Measurements from ENCODE around the gene SPACA6. TPM values are rescaled to one million over a fixed set of nuclear protein-coding genes. Genes with fewer than 3 reads are reported as not detected.

SPACA6 gene
- polyA plus RNA-seq, 3 donors: 0.99 to 5.1 (median 2.4) TPM

GRCh38 chr19:51686171-51686570 is 7.0 kb upstream of the SPACA6 start:
- Mint-ChIP-seq H3K4me3 (peak overlapping the region in 1 of 2 donors; percentile 59), H3K4me1 (peaks cover 31% of the 10 kb centered on the region), H3K27me3 (ENCODE audit: low read depth in 3 of 3) (peaks cover 51 to 71% (median 53%) of the 10 kb centered on the region in 3 donors), H3K9me3 (peaks cover 4 to 19% (median 14%) of the 10 kb centered on the region in 7 donors), H3K27ac (no peak overlapping the region), H3K36me3 (peaks cover 3 to 8% of the 10 kb centered on the region in 2 donors)
- Histone ChIP-seq H3K4me1 (ENCODE audit: control insufficient read depth in 1 of 2, insufficient read depth in 2 of 2, low read length in 2 of 2) (peaks cover 23 to 38% of the 10 kb centered on the region in 2 donors), H4K20me1 (ENCODE audit: insufficient read depth, low read length) (no peaks in the 10 kb centered on the region), H3K36me3 (replicated peaks in 1 of 2; ENCODE audit: control insufficient read depth in 1 of 2, insufficient read depth in 2 of 2, low read length in 2 of 2) (no peaks in the 10 kb centered on the region), H3K27ac (ENCODE audit: low read depth in 1 of 2, low read length in 2 of 2) (no peak overlapping the region), H3K27me3 (ENCODE audit: control insufficient read depth in 2 of 2, insufficient read depth in 2 of 2, low read length in 2 of 2) (peaks cover 36 to 67% of the 10 kb centered on the region in 2 donors), H3K79me2 (ENCODE audit: insufficient read depth, low read length) (no peaks in the 10 kb centered on the region), H3K9ac (ENCODE audit: insufficient read depth, low read length, poor library complexity, severe bottlenecking) (no peak overlapping the region), H3K4me3 (replicated peaks in 1 of 3; ENCODE audit: low read depth in 2 of 3, low read length in 3 of 3) (no peak overlapping the region), H2AFZ (ENCODE audit: insufficient read depth, low read depth, low read length, poor library complexity, severe bottlenecking) (no peak overlapping the region), H3K4me2 (replicated peaks; ENCODE audit: extremely low read depth, low read length, poor library complexity, severe bottlenecking) (no peak overlapping the region), H3K9me3 (replicated peaks in 1 of 2; ENCODE audit: control insufficient read depth in 1 of 2, insufficient read depth in 1 of 2, low read length in 2 of 2) (peaks cover 4 to 8% of the 10 kb centered on the region in 2 donors)
- WGBS (ENCODE audit: insufficient coverage): no CpG with 5 or more reads among the region's 2 CpGs
- TF ChIP-seq, protein P1, sequence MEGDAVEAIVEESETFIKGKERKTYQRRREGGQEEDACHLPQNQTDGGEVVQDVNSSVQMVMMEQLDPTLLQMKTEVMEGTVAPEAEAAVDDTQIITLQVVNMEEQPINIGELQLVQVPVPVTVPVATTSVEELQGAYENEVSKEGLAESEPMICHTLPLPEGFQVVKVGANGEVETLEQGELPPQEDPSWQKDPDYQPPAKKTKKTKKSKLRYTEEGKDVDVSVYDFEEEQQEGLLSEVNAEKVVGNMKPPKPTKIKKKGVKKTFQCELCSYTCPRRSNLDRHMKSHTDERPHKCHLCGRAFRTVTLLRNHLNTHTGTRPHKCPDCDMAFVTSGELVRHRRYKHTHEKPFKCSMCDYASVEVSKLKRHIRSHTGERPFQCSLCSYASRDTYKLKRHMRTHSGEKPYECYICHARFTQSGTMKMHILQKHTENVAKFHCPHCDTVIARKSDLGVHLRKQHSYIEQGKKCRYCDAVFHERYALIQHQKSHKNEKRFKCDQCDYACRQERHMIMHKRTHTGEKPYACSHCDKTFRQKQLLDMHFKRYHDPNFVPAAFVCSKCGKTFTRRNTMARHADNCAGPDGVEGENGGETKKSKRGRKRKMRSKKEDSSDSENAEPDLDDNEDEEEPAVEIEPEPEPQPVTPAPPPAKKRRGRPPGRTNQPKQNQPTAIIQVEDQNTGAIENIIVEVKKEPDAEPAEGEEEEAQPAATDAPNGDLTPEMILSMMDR (IDR thresholded peaks at IDR 0.05): no peak
- intact Hi-C loops (cut with micrococcal nuclease): loop anchor here in 1 of 2 donors (10.0 kb wide), 1 partner anchor 89 kb away; no protein-coding TSS in a partner anchor
- no peak for DNase-seq

- Histone ChIP-seq H2AFZ (ENCODE audit: insufficient read depth, low read depth, low read length, poor library complexity, severe bottlenecking) (no peak overlapping the region), H3K4me1 (ENCODE audit: control insufficient read depth in 1 of 2, insufficient read depth in 2 of 2, low read length in 2 of 2) (peaks cover 23 to 37% of the 10 kb centered on the region in 2 donors), H3K4me3 (replicated peaks in 1 of 3; ENCODE audit: low read depth in 2 of 3, low read length in 3 of 3) (peak overlapping the region in 1 of 3 experiments; percentile 57), H3K79me2 (ENCODE audit: insufficient read depth, low read length) (no peaks in the 10 kb centered on the region), H3K27ac (ENCODE audit: low read depth in 1 of 2, low read length in 2 of 2) (no peak overlapping the region), H3K4me2 (replicated peaks; ENCODE audit: extremely low read depth, low read length, poor library complexity, severe bottlenecking) (peak overlapping the region; percentile 76), H4K20me1 (ENCODE audit: insufficient read depth, low read length) (no peaks in the 10 kb centered on the region), H3K27me3 (ENCODE audit: control insufficient read depth in 2 of 2, insufficient read depth in 2 of 2, low read length in 2 of 2) (peaks cover 35 to 82% of the 10 kb centered on the region in 2 donors), H3K36me3 (replicated peaks in 1 of 2; ENCODE audit: control insufficient read depth in 1 of 2, insufficient read depth in 2 of 2, low read length in 2 of 2) (no peaks in the 10 kb centered on the region), H3K9me3 (replicated peaks in 1 of 2; ENCODE audit: control insufficient read depth in 1 of 2, insufficient read depth in 1 of 2, low read length in 2 of 2) (peaks cover 4 to 8% of the 10 kb centered on the region in 2 donors), H3K9ac (ENCODE audit: insufficient read depth, low read length, poor library complexity, severe bottlenecking) (no peak overlapping the region)
- Mint-ChIP-seq H3K27ac (peak overlapping the region in 1 of 7 donors; percentile 60), H3K4me1 (peaks cover 31% of the 10 kb centered on the region), H3K4me3 (peak overlapping the region in 1 of 2 donors; percentile 94), H3K27me3 (ENCODE audit: low read depth in 3 of 3) (peaks cover 57 to 80% (median 64%) of the 10 kb centered on the region in 3 donors), H3K9me3 (peaks cover 4 to 19% (median 14%) of the 10 kb centered on the region in 7 donors), H3K36me3 (peaks cover 3 to 8% of the 10 kb centered on the region in 2 donors)
- intact Hi-C loops (cut with micrococcal nuclease): loop anchor here in 1 of 2 donors (10.0 kb wide), 1 partner anchor 87 kb away; no protein-coding TSS in a partner anchor
- DNase-seq: no peak
- TF ChIP-seq, protein P1 (IDR thresholded peaks at IDR 0.05): no peak
- 20% methylated on average over 20 of the region's 22 CpGs for WGBS (ENCODE audit: insufficient coverage)
These were observed 5.1 kb upstream of the SPACA6 start for GRCh38 chr19:51687791-51688670.
